H9 (cell line): ENCODE measurements around the gene MARK4. TPM values are rescaled to one million over a fixed set of nuclear protein-coding genes. Genes with fewer than 3 reads are reported as not detected.

Experiments
- DNase-seq: peaks from one replicate; pipeline ENCODE4 v3.0.0-alpha.2; 2017
- H2AFZ ChIP-seq: one replicate; pipeline ENCODE4 v1.6.1; 2013; ENCODE audit warnings: mild to moderate bottlenecking, low read length, control low read depth, moderate library complexity
- H2AK5ac ChIP-seq: 2 replicates; pipeline ENCODE4 v1.6.1; 2013; ENCODE audit warnings: low read length, control low read depth, mixed read lengths; ENCODE audit not compliant: insufficient read length
- H2BK120ac ChIP-seq: one replicate; pipeline ENCODE4 v1.6.1; 2013; ENCODE audit warnings: low read depth, mild to moderate bottlenecking, low read length, control low read depth, inconsistent platforms; ENCODE audit not compliant: poor library complexity, severe bottlenecking
- H2BK12ac ChIP-seq: 2 replicates; pipeline ENCODE4 v1.6.1; 2013; ENCODE audit warnings: low read length, control low read depth, mixed read lengths, low read depth; ENCODE audit not compliant: insufficient read length
- H2BK15ac ChIP-seq: 2 replicates; pipeline ENCODE4 v1.6.1; 2013; ENCODE audit warnings: low read depth, low read length, control low read depth
- H2BK20ac ChIP-seq: one replicate; pipeline ENCODE4 v1.6.1; 2013; ENCODE audit warnings: low read depth, mild to moderate bottlenecking, low read length, control low read depth, inconsistent platforms; ENCODE audit not compliant: poor library complexity, severe bottlenecking
- H2BK5ac ChIP-seq: 2 replicates; pipeline ENCODE4 v1.6.1; 2013; ENCODE audit warnings: low read length, control low read depth, mixed read lengths; ENCODE audit not compliant: insufficient read length
- H3K14ac ChIP-seq: 2 replicates; pipeline ENCODE4 v1.6.1; 2013; ENCODE audit warnings: low read length, control low read depth; ENCODE audit not compliant: insufficient read depth
- H3K18ac ChIP-seq: 2 replicates; pipeline ENCODE4 v1.6.1; 2013; ENCODE audit warnings: low read depth, mild to moderate bottlenecking, mixed read lengths, low read length, control low read depth; ENCODE audit not compliant: insufficient read length
- H3K23ac ChIP-seq: 2 replicates; pipeline ENCODE4 v1.6.1; 2013; ENCODE audit warnings: low read length, control low read depth, mixed read lengths, low read depth; ENCODE audit not compliant: insufficient read length
- H3K23me2 ChIP-seq: 2 replicates; pipeline ENCODE4 v1.6.1; 2013; ENCODE audit warnings: low read depth, mild to moderate bottlenecking, mixed read lengths, low read length, control low read depth; ENCODE audit not compliant: insufficient read length, poor library complexity, severe bottlenecking
- H3K27ac ChIP-seq: 2 replicates; pipeline ENCODE4 v1.5.1; 2013; ENCODE audit warnings: low read length, control low read depth, mixed read lengths, low read depth; ENCODE audit not compliant: insufficient read length
- H3K27me3 ChIP-seq: 2 replicates; pipeline ENCODE4 v1.6.1; 2013; ENCODE audit warnings: low read length, control low read depth, inconsistent platforms; ENCODE audit not compliant: insufficient read depth
- H3K4ac ChIP-seq: 2 replicates; pipeline ENCODE4 v1.6.1; 2013; ENCODE audit warnings: low read depth, mild to moderate bottlenecking, control low read depth, inconsistent platforms, low read length, moderate library complexity
- H3K4me1 ChIP-seq: 2 replicates; pipeline ENCODE4 v1.6.1; 2013; ENCODE audit warnings: low read length, control low read depth, inconsistent platforms; ENCODE audit not compliant: insufficient read depth
- H3K4me2 ChIP-seq: 2 replicates; pipeline ENCODE4 v1.6.1; 2013; ENCODE audit warnings: low read length, control low read depth, mixed read lengths; ENCODE audit not compliant: insufficient read length, insufficient read depth
- H3K56ac ChIP-seq: 2 replicates; pipeline ENCODE4 v1.6.1; 2013; ENCODE audit warnings: low read depth, mild to moderate bottlenecking, mixed read lengths, low read length, control low read depth; ENCODE audit not compliant: insufficient read length
- H3K79me1 ChIP-seq: 2 replicates; pipeline ENCODE4 v1.6.1; 2013; ENCODE audit warnings: low read depth, mild to moderate bottlenecking, moderate library complexity, low read length, control low read depth, inconsistent platforms; ENCODE audit not compliant: insufficient read depth, poor library complexity, severe bottlenecking
- H3K79me2 ChIP-seq: 2 replicates; pipeline ENCODE4 v1.6.1; 2013; ENCODE audit warnings: low read length, control low read depth, inconsistent platforms; ENCODE audit not compliant: insufficient read depth
- H3K9ac ChIP-seq: 2 replicates; pipeline ENCODE4 v1.6.1; 2013; ENCODE audit warnings: low read length, control low read depth, mixed read lengths; ENCODE audit not compliant: insufficient read length; ENCODE audit errors: extremely low read depth
- H3K9me3 ChIP-seq: one replicate; pipeline ENCODE4 v1.6.1; 2013; ENCODE audit warnings: low read depth, low read length, inconsistent platforms; ENCODE audit not compliant: control insufficient read depth
- H3T11ph ChIP-seq: one replicate; pipeline ENCODE4 v1.6.1; 2013; ENCODE audit warnings: mild to moderate bottlenecking, low read length, control low read depth, inconsistent platforms
- H4K20me1 ChIP-seq: one replicate; pipeline ENCODE4 v1.6.1; 2013; ENCODE audit not compliant: control insufficient read depth, insufficient read length, insufficient read depth
- H4K5ac ChIP-seq: 2 replicates; pipeline ENCODE4 v1.6.1; 2013; ENCODE audit warnings: low read depth, mild to moderate bottlenecking, mixed read lengths, low read length, control low read depth; ENCODE audit not compliant: insufficient read length
- H4K8ac ChIP-seq: replicated peaks from 2 replicates; pipeline ENCODE4 v1.6.1; 2013; ENCODE audit warnings: low read length, control low read depth, mixed read lengths, low read depth; ENCODE audit not compliant: insufficient read length
- H4K91ac ChIP-seq: 2 replicates; pipeline ENCODE4 v1.6.1; 2013; ENCODE audit warnings: low read depth, mild to moderate bottlenecking, moderate library complexity, mixed read lengths, low read length, control low read depth; ENCODE audit not compliant: insufficient read length
- H3K27ac Mint-ChIP-seq, 3 experiments: 2 replicates in 2 of 3; 3 replicates in 1 of 3; pipeline ENCODE4 v1.8.0; 2020 to 2021; ENCODE audit warnings: mixed read lengths in 3 of 3, mild to moderate bottlenecking in 1 of 3, moderate library complexity in 1 of 3
- H3K27me3 Mint-ChIP-seq: 2 replicates; pipeline ENCODE4 v1.8.0; 2021; ENCODE audit warnings: low read depth, mild to moderate bottlenecking, moderate library complexity, mixed read lengths
- H3K36me3 Mint-ChIP-seq, 3 experiments: 2 replicates in 2 of 3; 3 replicates in 1 of 3; pipeline ENCODE4 v1.8.0; 2020 to 2021; ENCODE audit warnings: low read depth in 3 of 3, mixed read lengths in 3 of 3; ENCODE audit not compliant: insufficient read depth in 1 of 3
- H3K4me1 Mint-ChIP-seq, 2 experiments: 2 replicates each; pipeline ENCODE4 v1.8.0; 2020; ENCODE audit warnings: mixed read lengths in 2 of 2
- H3K4me3 Mint-ChIP-seq, 2 experiments: 2 replicates in 1 of 2; 3 replicates in 1 of 2; pipeline ENCODE4 v1.8.0; 2020 to 2021; ENCODE audit warnings: mild to moderate bottlenecking in 2 of 2, mixed read lengths in 2 of 2, moderate library complexity in 1 of 2
- H3K9me3 Mint-ChIP-seq, 2 experiments: 2 replicates in 1 of 2; 3 replicates in 1 of 2; pipeline ENCODE4 v1.8.0; 2020; ENCODE audit warnings: mild to moderate bottlenecking in 2 of 2, mixed read lengths in 2 of 2, moderate library complexity in 1 of 2
- WGBS: extraction: QIAGEN DNeasy Blood & Tissue Kit; methylation state at CpG from one replicate; pipeline ENCODE4 v1.1.7; 2013; ENCODE audit warnings: missing lambda C conversion rate, low lambda C conversion rate, mixed read lengths; ENCODE audit not compliant: insufficient read length; ENCODE audit errors: extremely low coverage; 5-methylcytosine and 5-hydroxymethylcytosine counted together
- total RNA-seq: library from RNA; stranded (reverse); gene quantifications from 2 replicates; pipeline ENCODE4 v1.2.1, GENCODE V29; 2021
- TF ChIP-seq, protein P1 (sequence below): fragments of 200-600 bp; sonication (generic); conservative IDR thresholded peaks from 3 replicates; pipeline ENCODE4 v1.8.0; 2021; ENCODE audit warnings: antibody characterized with exemption, mild to moderate bottlenecking

MARK4 gene
- total RNA-seq, 1 experiment from 2014 or later, result 44.7 TPM

DNA sequence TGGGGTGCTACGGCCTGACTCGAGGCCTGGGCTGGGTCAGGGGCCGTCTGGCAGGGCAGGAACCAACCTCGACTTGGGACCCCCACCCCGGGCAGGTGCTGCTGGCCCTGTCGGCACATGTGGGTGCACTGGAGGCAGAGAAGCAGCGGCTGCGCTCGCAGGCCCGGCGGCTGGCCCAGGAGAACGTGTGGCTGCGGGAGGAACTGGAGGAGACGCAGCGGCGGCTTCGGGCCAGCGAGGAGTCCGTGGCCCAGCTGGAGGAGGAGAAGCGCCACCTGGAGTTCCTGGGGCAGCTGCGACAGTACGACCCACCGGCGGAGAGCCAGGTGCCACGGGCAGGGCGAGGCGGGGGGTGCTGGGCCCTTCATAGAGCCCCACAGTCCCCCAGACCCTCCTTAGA, 95.4 kb downstream of the MARK4 start:
- no peak overlapping the region for H3K4ac ChIP-seq
- no peak overlapping the region for H2AK5ac ChIP-seq
- H2BK120ac ChIP-seq, result no peak overlapping the region
- no peak overlapping the region for H4K8ac ChIP-seq
- no peak overlapping the region for H3K56ac ChIP-seq
- H4K5ac ChIP-seq, result no peak overlapping the region
- H3K9ac ChIP-seq, result no peak overlapping the region
- H2BK12ac ChIP-seq, result no peak overlapping the region
- H3K14ac ChIP-seq, result no peak overlapping the region
- Mint-ChIP-seq H3K27me3 (peaks cover 2% of the 10 kb centered on the region), H3K36me3 (peaks cover 12 to 25% (median 21%) of the 10 kb centered on the region in 3 experiments; a peak in 6 of 7 replicates), H3K4me3 (no peak overlapping the region), H3K9me3 (no peaks in the 10 kb centered on the region), H3K4me1 (peaks cover 8 to 20% of the 10 kb centered on the region in 2 experiments; a peak in 3 of 4 replicates), H3K27ac (no peak overlapping the region)
- H2BK20ac ChIP-seq, result no peak overlapping the region
- H3K23ac ChIP-seq, result no peak overlapping the region
- no peak overlapping the region for H2AFZ ChIP-seq
- no peak overlapping the region for H3K4me2 ChIP-seq
- H3K4me1 ChIP-seq, result 0 out of 2 replicates have a peak, but pooled peaks cover 2% of the 10 kb centered on the region
- no peak overlapping the region for H4K91ac ChIP-seq
- H3K79me1 ChIP-seq, result no peaks in the 10 kb centered on the region
- no peaks in the 10 kb centered on the region for H3K79me2 ChIP-seq
- H3K27me3 ChIP-seq, result no peaks in the 10 kb centered on the region; the same call in 1 of the 2 replicates
- H3T11ph ChIP-seq, result no peak overlapping the region
- H2BK5ac ChIP-seq, result no peak overlapping the region
- no peak overlapping the region for H2BK15ac ChIP-seq
- TF ChIP-seq, protein P1, sequence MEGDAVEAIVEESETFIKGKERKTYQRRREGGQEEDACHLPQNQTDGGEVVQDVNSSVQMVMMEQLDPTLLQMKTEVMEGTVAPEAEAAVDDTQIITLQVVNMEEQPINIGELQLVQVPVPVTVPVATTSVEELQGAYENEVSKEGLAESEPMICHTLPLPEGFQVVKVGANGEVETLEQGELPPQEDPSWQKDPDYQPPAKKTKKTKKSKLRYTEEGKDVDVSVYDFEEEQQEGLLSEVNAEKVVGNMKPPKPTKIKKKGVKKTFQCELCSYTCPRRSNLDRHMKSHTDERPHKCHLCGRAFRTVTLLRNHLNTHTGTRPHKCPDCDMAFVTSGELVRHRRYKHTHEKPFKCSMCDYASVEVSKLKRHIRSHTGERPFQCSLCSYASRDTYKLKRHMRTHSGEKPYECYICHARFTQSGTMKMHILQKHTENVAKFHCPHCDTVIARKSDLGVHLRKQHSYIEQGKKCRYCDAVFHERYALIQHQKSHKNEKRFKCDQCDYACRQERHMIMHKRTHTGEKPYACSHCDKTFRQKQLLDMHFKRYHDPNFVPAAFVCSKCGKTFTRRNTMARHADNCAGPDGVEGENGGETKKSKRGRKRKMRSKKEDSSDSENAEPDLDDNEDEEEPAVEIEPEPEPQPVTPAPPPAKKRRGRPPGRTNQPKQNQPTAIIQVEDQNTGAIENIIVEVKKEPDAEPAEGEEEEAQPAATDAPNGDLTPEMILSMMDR, result peak; percentile 39; the same call in 2 of the 3 replicates
- peak; percentile 75 for DNase-seq
- no peak overlapping the region for H3K27ac ChIP-seq
- no peaks in the 10 kb centered on the region for H3K9me3 ChIP-seq
- H3K18ac ChIP-seq, result no peak overlapping the region
- H3K23me2 ChIP-seq, result peaks cover 3% of the 10 kb centered on the region
- no CpG with 5 or more reads among the region's 27 CpGs for WGBS
- H4K20me1 ChIP-seq, result peaks cover 2% of the 10 kb centered on the region
